RWPE2 (cell line): ENCODE data around the gene CLC.

Experiments
- ATAC-seq: fragments of 200-7000 bp; cut with Tn5 transposase; 3 replicates; pipeline ENCODE4 v1.9.1; 2021; ENCODE audit warnings: low read depth
- DNase-seq: peaks from one replicate; pipeline ENCODE4 v3.0.0-alpha.2; 2020; ENCODE audit warnings: low spot score
- H3K27ac ChIP-seq: fragments of 450-650 bp; 2 replicates; pipeline ENCODE4 v1.5.1; 2017; ENCODE audit warnings: mild to moderate bottlenecking; ENCODE audit not compliant: poor library complexity, severe bottlenecking
- H3K27me3 ChIP-seq: fragments of 250-450 bp; sonication (Bioruptor Pico); 2 replicates; pipeline ENCODE4 v1.5.1; 2021; ENCODE audit warnings: mild to moderate bottlenecking, moderate library complexity; ENCODE audit not compliant: insufficient read depth, poor library complexity, severe bottlenecking
- H3K36me3 ChIP-seq: fragments of 250-450 bp; sonication (Bioruptor Pico); 2 replicates; pipeline ENCODE4 v1.5.1; 2020; ENCODE audit warnings: low read depth, mild to moderate bottlenecking, moderate library complexity
- H3K4me1 ChIP-seq: fragments of 250-450 bp; sonication (Bioruptor Pico); 2 replicates; pipeline ENCODE4 v1.5.1; 2021; ENCODE audit warnings: mild to moderate bottlenecking, moderate library complexity; ENCODE audit not compliant: insufficient read depth, poor library complexity, severe bottlenecking
- H3K4me3 ChIP-seq: fragments of 250-450 bp; sonication (Bioruptor Pico); 2 replicates; pipeline ENCODE4 v1.5.1; 2021; ENCODE audit warnings: mild to moderate bottlenecking, moderate library complexity; ENCODE audit not compliant: severe bottlenecking
- H3K9me3 ChIP-seq: fragments of 250-450 bp; sonication (Bioruptor Pico); 2 replicates; pipeline ENCODE4 v1.5.1; 2021; ENCODE audit warnings: mild to moderate bottlenecking, moderate library complexity; ENCODE audit not compliant: severe bottlenecking
- CTCF ChIP-seq: fragments of 450-650 bp; IDR thresholded peaks from one replicate; pipeline ENCODE4 v1.5.1; 2017; ENCODE audit warnings: mild to moderate bottlenecking, moderate library complexity; ENCODE audit not compliant: poor library complexity, severe bottlenecking

CLC gene

GRCh38 chr19:39705578-39706188 is 32.1 kb downstream of the CLC start:
- no peak for TF ChIP-seq CTCF
- Histone ChIP-seq H3K27me3 (peaks cover 3% of the 10 kb centered on the region), H3K27ac (no peak overlapping the region), H3K36me3 (no peaks in the 10 kb centered on the region), H3K9me3 (no peaks in the 10 kb centered on the region), H3K4me1 (no peaks in the 10 kb centered on the region), H3K4me3 (no peak overlapping the region)
- ATAC-seq, result no peak
- DNase-seq, result no peak

- Histone ChIP-seq H3K27ac (no peak within 1 kb of the TSS), H3K9me3 (no peaks in the 10 kb centered on the region), H3K27me3 (peaks cover 16% of the 10 kb centered on the region), H3K4me3 (no peak within 1 kb of the TSS), H3K4me1 (no peaks in the 10 kb centered on the region), H3K36me3 (no peaks in the 10 kb centered on the region)
- TF ChIP-seq CTCF, result no peak
- DNase-seq (no peak), ATAC-seq (no peak)
Observed at GRCh38 chr19:39704181-39705044, 33.4 kb downstream of the CLC start, which contains the start of gene LGALS14. LGALS14 (plus strand) TSS chr19:39704481; CDS start chr19:39704529, 48 bp downstream.

- no peak for ATAC-seq
- Histone ChIP-seq H3K36me3 (no peaks in the 10 kb centered on the region), H3K9me3 (no peaks in the 10 kb centered on the region)
Observed at GRCh38 chr19:39701291-39701690, 36.5 kb downstream of the CLC start.

GRCh38 chr19:39698535-39698934 is 39.3 kb downstream of the CLC start:
- TF ChIP-seq CTCF, result no peak
- Histone ChIP-seq H3K27me3 (peaks cover 23% of the 10 kb centered on the region), H3K4me1 (no peaks in the 10 kb centered on the region), H3K36me3 (no peaks in the 10 kb centered on the region), H3K4me3 (no peak overlapping the region), H3K9me3 (no peaks in the 10 kb centered on the region), H3K27ac (no peak overlapping the region)
- ATAC-seq (no peak), DNase-seq (no peak)

More at GRCh38 chr19:39701291-39701690, 36.5 kb downstream of the CLC start:
- no peak for TF ChIP-seq CTCF
- H3K4me1 ChIP-seq, result no peaks in the 10 kb centered on the region
- peaks cover 23% of the 10 kb centered on the region for H3K27me3 ChIP-seq
- no peak for DNase-seq
- no peak overlapping the region for H3K27ac ChIP-seq
- no peak overlapping the region for H3K4me3 ChIP-seq
